Choroid plexus epithelial cell (primary cell): Measurements from ENCODE around the gene ACBD6.
A peak's percentile ranks its signal among the peaks of the same experiment; 100 is the strongest.

Source experiments
- DNase-seq: peaks from one replicate; pipeline ENCODE4 v3.0.0-alpha.2; 2010; ENCODE audit warnings: low read depth
- H3K4me3 ChIP-seq: 2 replicates; pipeline ENCODE4 v1.5.1; 2011; ENCODE audit warnings: low read depth, mild to moderate bottlenecking, control low read depth, low read length, moderate library complexity
- CTCF ChIP-seq: conservative IDR thresholded peaks from 2 replicates; pipeline ENCODE4 v1.5.1; 2011; ENCODE audit warnings: low read depth, mild to moderate bottlenecking, control low read depth, inconsistent platforms, low read length, moderate library complexity

The ACBD6 gene

GRCh38 chr1:180384286-180385005 is 117.9 kb downstream of the ACBD6 start:
- no peak overlapping the region for H3K4me3 ChIP-seq
- no peak for DNase-seq
- TF ChIP-seq CTCF = no peak

DNA sequence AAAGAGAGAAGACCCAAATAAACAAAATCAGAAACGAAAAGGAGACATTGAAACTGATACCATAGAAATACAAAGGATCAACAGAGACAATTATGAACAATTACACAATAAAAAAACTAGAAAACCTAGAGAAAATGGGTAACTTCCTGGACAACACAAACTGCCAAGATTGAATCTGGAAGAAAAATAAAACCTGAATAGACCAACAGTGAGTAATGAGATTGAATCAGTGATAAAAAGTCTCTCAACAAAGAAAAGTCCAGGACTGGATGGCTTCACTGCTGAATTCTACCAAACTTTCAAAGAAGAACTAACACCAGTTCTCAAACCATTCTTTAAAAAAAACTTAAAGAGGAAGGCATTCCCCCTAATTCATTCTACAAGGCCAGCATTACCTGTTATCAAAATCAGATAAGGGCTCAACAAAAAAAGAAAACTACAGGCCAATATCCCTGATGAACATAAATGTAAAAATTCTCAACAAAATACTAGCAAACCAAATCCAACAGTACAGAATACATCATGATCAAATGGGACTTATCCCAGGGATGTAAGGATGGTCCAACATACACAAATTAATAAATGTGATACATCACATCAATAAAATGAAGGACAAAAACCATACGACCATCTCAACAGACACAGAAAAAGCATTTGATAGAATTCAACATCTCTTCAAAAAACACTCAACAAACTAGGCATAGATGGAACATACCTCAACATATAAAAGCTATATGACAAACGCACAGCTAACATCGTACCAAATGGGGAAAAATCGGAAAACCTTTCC is 119.9 kb downstream of the ACBD6 start:
- no peak overlapping the region for H3K4me3 ChIP-seq
- DNase-seq = peak; percentile 43
- no peak for TF ChIP-seq CTCF

- no peak overlapping the region for H3K4me3 ChIP-seq
- no peak for DNase-seq
- TF ChIP-seq CTCF = no peak
These were observed 121.2 kb downstream of the ACBD6 start for GRCh38 chr1:180381184-180381580.

DNA sequence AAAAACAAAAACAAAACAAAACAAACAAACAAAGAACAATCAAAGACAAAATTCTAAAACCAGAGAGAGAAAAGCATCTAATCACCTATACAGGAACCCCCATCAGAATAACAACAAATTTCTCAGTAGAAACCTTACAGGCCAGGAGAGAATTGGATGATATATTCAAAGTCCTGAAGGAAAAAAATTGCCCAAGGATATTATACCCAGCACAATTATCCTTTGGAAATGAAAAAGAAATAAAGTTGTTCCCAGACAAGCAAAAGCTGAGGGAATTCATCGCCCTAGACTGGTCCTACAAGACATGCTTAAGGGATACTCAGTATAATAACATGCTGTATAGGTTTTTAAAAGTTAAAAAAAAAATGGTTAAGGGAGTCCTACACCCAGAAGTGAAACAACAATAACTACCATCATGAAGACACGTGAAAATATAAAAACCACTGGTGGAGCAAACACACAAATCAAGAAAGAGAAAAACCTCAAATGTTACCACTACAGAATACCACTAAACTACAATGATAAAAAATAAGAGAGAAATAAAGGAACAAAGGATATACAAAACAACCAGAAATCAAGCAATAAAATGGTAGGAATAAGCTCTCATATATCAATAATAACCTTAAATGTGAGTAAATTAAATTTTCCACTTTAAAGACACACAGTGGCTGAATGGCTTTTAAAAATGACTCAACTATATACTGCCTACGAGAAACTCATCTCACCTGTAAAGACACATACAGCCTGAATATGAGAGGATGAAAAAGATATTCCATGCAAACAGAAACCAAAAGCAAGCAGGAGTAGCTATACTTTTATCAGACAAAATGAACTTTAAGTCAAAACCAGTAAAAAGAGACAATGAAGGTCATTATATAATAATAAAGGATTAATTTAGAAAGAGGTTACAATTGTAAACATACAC is 121.9 kb downstream of the ACBD6 start:
- no peak for TF ChIP-seq CTCF
- no peak for DNase-seq
- H3K4me3 ChIP-seq = no peak overlapping the region

DNA sequence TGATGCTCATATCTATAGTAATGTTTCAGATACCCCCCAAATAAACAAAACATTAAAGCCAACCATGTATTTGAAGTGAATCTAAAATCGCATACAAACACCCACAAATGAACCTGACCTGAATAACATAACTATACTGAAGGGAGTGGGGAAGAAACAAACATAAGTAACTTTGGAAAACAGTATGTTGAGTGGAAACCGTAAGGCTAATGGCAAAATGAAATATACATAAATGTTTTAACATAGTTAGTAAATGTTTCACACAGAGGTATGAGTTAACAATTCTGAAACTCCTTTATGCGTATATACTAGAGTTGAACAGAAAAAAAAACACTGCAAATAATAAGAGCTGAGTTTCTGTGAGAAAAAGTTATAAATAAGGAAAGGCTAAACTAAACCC is 125.6 kb downstream of the ACBD6 start:
- H3K4me3 ChIP-seq = no peak overlapping the region
- TF ChIP-seq CTCF = no peak
- no peak for DNase-seq

DNA sequence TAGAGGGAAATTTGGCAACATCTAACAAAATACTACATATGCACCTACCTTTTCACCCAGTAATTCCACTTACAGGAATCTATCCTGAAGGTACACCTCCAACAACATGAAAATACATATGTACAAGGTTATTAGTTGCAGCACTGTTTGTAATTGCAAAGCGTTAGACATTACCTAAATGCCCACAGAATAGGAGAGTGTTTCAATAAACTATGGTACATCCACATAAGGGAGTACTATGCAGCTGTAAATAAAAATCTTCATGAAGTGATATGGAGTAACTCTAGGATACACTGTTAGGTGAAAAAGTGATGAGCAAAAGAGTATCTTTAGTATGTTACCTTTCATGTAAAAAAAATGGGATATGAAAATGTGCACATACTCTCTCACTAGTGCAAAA is 126.1 kb downstream of the ACBD6 start:
- no peak for TF ChIP-seq CTCF
- no peak overlapping the region for H3K4me3 ChIP-seq
- no peak for DNase-seq
